ENCODE data around the gene TTC9B.

TTC9B gene

GRCh38 chr19:40216013-40216776, 2.0 kb downstream of the TTC9B start:
- no peak for TF ChIP-seq CTCF (IDR thresholded peaks at IDR 0.05; ENCODE audit: control insufficient read depth, extremely low read depth, insufficient read depth)
- no peak for DNase-seq (ENCODE audit: low read depth)
- H3K4me3 ChIP-seq (ENCODE audit: low read depth, low read length): peak overlapping the region; percentile 42

GRCh38 chr19:40214936-40215335, 3.2 kb downstream of the TTC9B start:
- DNase-seq (ENCODE audit: low read depth): no peak
- no peak for TF ChIP-seq CTCF (IDR thresholded peaks at IDR 0.05; ENCODE audit: control insufficient read depth, extremely low read depth, insufficient read depth)
- no peak overlapping the region for H3K4me3 ChIP-seq (ENCODE audit: low read depth, low read length)

GRCh38 chr19:40213882-40214570, 4.2 kb downstream of the TTC9B start:
- TF ChIP-seq CTCF (IDR thresholded peaks at IDR 0.05; ENCODE audit: control insufficient read depth, extremely low read depth, insufficient read depth): no peak
- no peak overlapping the region for H3K4me3 ChIP-seq (ENCODE audit: low read depth, low read length)
- DNase-seq (ENCODE audit: low read depth): no peak

- H3K4me3 ChIP-seq (ENCODE audit: low read depth, low read length): no peak overlapping the region
- no peak for TF ChIP-seq CTCF (IDR thresholded peaks at IDR 0.05; ENCODE audit: control insufficient read depth, extremely low read depth, insufficient read depth)
- DNase-seq (ENCODE audit: low read depth): no peak
Observed at GRCh38 chr19:40213251-40213829, 4.8 kb downstream of the TTC9B start.

- no peak overlapping the region for H3K4me3 ChIP-seq (ENCODE audit: low read depth, low read length)
- TF ChIP-seq CTCF (IDR thresholded peaks at IDR 0.05; ENCODE audit: control insufficient read depth, extremely low read depth, insufficient read depth): no peak
- DNase-seq (ENCODE audit: low read depth): no peak
Observed at GRCh38 chr19:40210889-40211288, 7.3 kb downstream of the TTC9B start.

- H3K4me3 ChIP-seq (ENCODE audit: low read depth, low read length): no peak overlapping the region
- DNase-seq (ENCODE audit: low read depth): no peak
- no peak for TF ChIP-seq CTCF (IDR thresholded peaks at IDR 0.05; ENCODE audit: control insufficient read depth, extremely low read depth, insufficient read depth)
Observed at GRCh38 chr19:40208602-40209001, 9.6 kb downstream of the TTC9B start.
